ENCODE data around the gene ATP13A2. TPM values are rescaled to one million over a fixed set of nuclear protein-coding genes. Genes with fewer than 3 reads are reported as not detected.

Gene ATP13A2
- total and polyA plus RNA-seq, 2 donors, result 13.9 to 23.6 TPM

GRCh38 chr1:16986962-16987361 is 24.8 kb downstream of the ATP13A2 start:
- no peak overlapping the region for H3K27ac ChIP-seq (ENCODE audit: low read depth)
- DNase-seq (ENCODE audit: extremely low spot score), result no peak
- peaks cover 4% of the 10 kb centered on the region for H3K36me3 ChIP-seq (ENCODE audit: insufficient read depth)
- WGBS, result 77% methylated on average over 16 of the region's 16 CpGs
- no peak overlapping the region for H3K4me3 ChIP-seq (ENCODE audit: low read depth, low read length)
- H3K4me1 ChIP-seq (ENCODE audit: insufficient read depth), result no peaks in the 10 kb centered on the region

DNA sequence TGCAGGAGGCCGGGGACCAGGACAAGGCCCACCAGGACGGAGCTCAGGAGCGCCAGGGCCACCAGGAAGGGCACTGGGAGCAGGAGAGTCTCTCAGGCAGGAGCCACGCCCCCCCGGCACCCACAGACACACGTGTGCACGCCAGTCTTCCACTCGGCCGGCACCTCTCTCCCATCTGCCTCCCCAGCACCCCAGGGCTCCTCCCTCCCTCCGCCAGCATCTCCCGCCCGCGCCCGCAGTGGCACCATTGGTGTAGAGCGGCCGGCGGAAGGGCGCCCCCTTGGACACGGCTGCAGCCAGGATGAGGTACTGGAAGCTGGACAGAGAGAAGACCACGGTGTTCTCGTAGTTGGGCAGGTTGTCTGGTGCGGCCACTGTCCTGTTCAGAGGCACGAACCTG is 25.2 kb downstream of the ATP13A2 start:
- peaks cover 4% of the 10 kb centered on the region for H3K36me3 ChIP-seq (ENCODE audit: insufficient read depth)
- no peak overlapping the region for H3K27ac ChIP-seq (ENCODE audit: low read depth)
- no peaks in the 10 kb centered on the region for H3K4me1 ChIP-seq (ENCODE audit: insufficient read depth)
- no peak overlapping the region for H3K4me3 ChIP-seq (ENCODE audit: low read depth, low read length)
- no peak for DNase-seq (ENCODE audit: extremely low spot score)
- 89% methylated on average over 23 of the region's 23 CpGs for WGBS

DNA sequence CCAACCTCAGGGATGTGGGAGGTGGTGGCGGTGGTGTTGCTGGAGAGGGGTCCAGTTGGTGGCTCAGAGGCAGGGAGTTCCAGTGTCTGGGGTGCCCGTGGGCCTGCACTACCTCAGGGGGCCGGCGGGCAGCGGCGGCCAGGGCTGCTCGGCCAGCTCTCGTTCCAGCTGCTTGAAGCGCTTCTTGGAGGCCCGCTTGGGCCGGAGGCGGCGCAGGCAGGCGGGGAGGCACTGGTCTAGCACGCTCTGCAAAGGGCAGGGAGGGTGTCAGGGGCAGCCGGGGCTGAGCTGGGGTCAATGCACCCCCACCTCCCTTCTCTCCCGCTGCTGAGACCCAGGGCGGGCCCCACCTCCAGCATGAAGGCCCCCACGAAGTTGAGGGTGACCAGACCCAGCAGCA is 25.6 kb downstream of the ATP13A2 start:
- H3K36me3 ChIP-seq (ENCODE audit: insufficient read depth), result peaks cover 4% of the 10 kb centered on the region
- H3K4me1 ChIP-seq (ENCODE audit: insufficient read depth), result no peaks in the 10 kb centered on the region
- no peak overlapping the region for H3K4me3 ChIP-seq (ENCODE audit: low read depth, low read length)
- no peak overlapping the region for H3K27ac ChIP-seq (ENCODE audit: low read depth)
- WGBS, result 91% methylated on average over 19 of the region's 19 CpGs
- DNase-seq (ENCODE audit: extremely low spot score), result no peak

- no peak overlapping the region for H3K4me3 ChIP-seq (ENCODE audit: low read depth, low read length)
- no peak overlapping the region for H3K27ac ChIP-seq (ENCODE audit: low read depth)
- 16% methylated on average over 7 of the region's 7 CpGs for WGBS
- DNase-seq (ENCODE audit: extremely low spot score), result peak; percentile 63
- H3K4me1 ChIP-seq (ENCODE audit: insufficient read depth), result no peaks in the 10 kb centered on the region
- H3K36me3 ChIP-seq (ENCODE audit: insufficient read depth), result no peaks in the 10 kb centered on the region
Observed at GRCh38 chr1:16984717-16985116, 27.0 kb downstream of the ATP13A2 start.

DNA sequence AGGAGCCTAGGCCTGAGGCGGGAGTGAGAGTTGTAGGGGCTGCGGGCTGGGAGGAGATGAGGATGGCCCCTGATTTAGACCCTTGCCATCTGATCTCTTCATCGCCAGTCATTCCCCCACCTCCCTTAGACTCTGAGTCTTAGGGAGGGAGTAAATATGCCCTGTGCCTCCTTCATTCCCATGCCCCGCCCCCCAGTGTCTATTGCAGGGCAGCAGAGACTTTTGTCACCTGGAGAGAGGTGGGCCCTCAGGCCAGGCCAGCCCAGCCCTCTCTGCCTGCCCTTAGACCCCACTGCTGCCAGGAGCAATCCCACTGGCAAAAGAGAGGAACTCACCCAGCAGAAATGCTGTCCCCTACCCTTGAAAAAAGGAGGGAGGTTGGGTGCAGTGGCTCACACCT is 28.1 kb downstream of the ATP13A2 start:
- no peaks in the 10 kb centered on the region for H3K36me3 ChIP-seq (ENCODE audit: insufficient read depth)
- no peak overlapping the region for H3K27ac ChIP-seq (ENCODE audit: low read depth)
- no peaks in the 10 kb centered on the region for H3K4me1 ChIP-seq (ENCODE audit: insufficient read depth)
- DNase-seq (ENCODE audit: extremely low spot score), result no peak
- WGBS, result 97% methylated on average over 4 of the region's 4 CpGs
- H3K4me3 ChIP-seq (ENCODE audit: low read depth, low read length), result no peak overlapping the region

- H3K36me3 ChIP-seq (ENCODE audit: insufficient read depth), result no peaks in the 10 kb centered on the region
- no peak overlapping the region for H3K4me3 ChIP-seq (ENCODE audit: low read depth, low read length)
- WGBS, result 88% methylated on average over 11 of the region's 11 CpGs
Observed at GRCh38 chr1:16982902-16983301, 28.8 kb downstream of the ATP13A2 start.

DNA sequence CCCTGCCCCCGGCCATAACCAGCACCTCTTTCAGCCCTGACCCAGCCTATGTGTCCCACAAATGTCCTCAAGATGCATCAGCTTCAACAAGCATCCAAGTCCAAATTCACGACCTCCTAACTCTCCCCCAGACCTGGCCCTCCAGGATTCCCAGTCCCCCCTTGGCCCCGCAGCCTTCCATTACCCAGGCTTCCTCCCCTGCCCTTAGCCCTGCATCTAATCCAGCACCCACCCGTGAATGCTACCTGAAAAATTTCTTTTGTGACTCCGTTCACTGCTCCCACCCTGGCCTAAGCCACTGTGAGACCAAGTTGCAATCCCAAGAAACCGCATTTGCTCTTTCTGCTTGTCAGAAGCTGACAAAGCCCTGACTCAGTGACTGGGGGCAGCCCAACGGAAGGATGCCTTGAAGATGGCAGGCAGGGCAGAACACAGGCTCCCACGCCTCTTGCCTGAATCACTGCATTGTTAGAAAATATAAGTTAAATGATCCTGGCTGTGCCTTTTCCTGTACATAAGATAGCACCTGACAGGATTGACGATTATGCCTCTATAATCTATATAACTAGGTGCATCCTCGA is 30.4 kb downstream of the ATP13A2 start:
- WGBS, result 92% methylated on average over 10 of the region's 10 CpGs
- H3K27ac ChIP-seq (ENCODE audit: low read depth), result no peak overlapping the region
- no peaks in the 10 kb centered on the region for H3K36me3 ChIP-seq (ENCODE audit: insufficient read depth)
- no peak for DNase-seq (ENCODE audit: extremely low spot score)
- no peaks in the 10 kb centered on the region for H3K4me1 ChIP-seq (ENCODE audit: insufficient read depth)
- no peak overlapping the region for H3K4me3 ChIP-seq (ENCODE audit: low read depth, low read length)

More at GRCh38 chr1:16982902-16983301, 28.8 kb downstream of the ATP13A2 start:
- Histone ChIP-seq H3K4me1 (ENCODE audit: insufficient read depth) (no peaks in the 10 kb centered on the region), H3K27ac (ENCODE audit: low read depth) (no peak overlapping the region)
- no peak for DNase-seq (ENCODE audit: extremely low spot score)

GRCh38 chr1:16980473-16981268 is 31.1 kb downstream of the ATP13A2 start, which contains the start of gene MFAP2:
Gene MFAP2, minus strand, starts transcription at chr1:16980620. Its CDS starts 2,347 bp downstream, at chr1:16978273.
- peak within 1 kb of the TSS; percentile 49 for H3K4me3 ChIP-seq (ENCODE audit: low read depth, low read length)
- no peaks in the 10 kb centered on the region for H3K4me1 ChIP-seq (ENCODE audit: insufficient read depth)
- H3K36me3 ChIP-seq (ENCODE audit: insufficient read depth), result no peaks in the 10 kb centered on the region
- H3K27ac ChIP-seq (ENCODE audit: low read depth), result peak within 1 kb of the TSS; percentile 11
- no peak for DNase-seq (ENCODE audit: extremely low spot score)
- 9% methylated on average over 53 of the region's 53 CpGs for WGBS

DNA sequence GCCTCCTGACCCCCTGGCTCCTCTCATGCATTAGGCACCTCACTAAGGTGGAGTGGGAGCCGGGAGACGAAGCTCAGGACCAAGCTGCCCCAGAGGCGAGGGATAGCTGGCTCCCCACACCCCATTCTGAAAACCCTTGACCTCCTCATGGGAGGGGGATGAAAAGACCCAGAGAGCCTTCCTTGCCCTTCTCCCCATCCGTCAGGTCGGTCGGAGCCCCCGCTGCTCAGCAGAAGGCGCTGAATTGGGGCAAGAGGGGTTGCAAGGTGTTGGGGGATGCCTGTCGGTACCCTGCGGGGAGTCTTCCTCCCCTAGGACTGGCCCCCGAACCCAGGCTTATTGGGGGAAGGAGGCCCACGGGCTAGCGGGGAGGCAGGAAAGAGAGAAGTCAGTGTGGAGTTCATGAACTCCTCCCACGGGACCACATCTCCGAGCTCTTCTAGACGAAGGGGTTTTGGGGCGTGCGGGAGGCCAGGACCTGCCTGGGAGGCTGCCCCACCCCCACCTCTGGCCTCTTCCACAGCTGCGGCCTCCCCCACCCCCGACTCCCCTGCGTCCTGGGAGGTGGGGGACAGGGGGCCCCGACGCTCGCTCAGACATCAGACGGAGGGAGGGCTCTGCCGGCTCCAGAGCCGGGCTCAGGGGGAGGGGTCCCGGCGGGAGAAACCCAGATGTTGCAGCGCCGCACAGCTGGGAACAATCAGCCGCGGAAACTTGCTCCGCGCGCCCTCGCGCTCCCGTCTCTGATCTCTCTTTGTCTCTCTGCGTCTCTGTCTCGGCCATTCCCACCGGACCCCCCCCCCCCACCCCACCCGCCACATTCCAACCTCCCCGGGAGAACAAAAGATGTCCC is 32.0 kb downstream of the ATP13A2 start:
- peak; percentile 29 for DNase-seq (ENCODE audit: extremely low spot score)
- WGBS, result 17% methylated on average over 44 of the region's 44 CpGs
- Histone ChIP-seq H3K4me3 (ENCODE audit: low read depth, low read length) (peak overlapping the region; percentile 49), H3K36me3 (ENCODE audit: insufficient read depth) (no peaks in the 10 kb centered on the region), H3K4me1 (ENCODE audit: insufficient read depth) (no peaks in the 10 kb centered on the region), H3K27ac (ENCODE audit: low read depth) (peak overlapping the region; percentile 11)

GRCh38 chr1:16978567-16979474 is 32.9 kb downstream of the ATP13A2 start:
- H3K4me1 ChIP-seq (ENCODE audit: insufficient read depth), result no peaks in the 10 kb centered on the region
- peak overlapping the region; percentile 48 for H3K27ac ChIP-seq (ENCODE audit: low read depth)
- WGBS, result 51% methylated on average over 20 of the region's 20 CpGs
- H3K36me3 ChIP-seq (ENCODE audit: insufficient read depth), result no peaks in the 10 kb centered on the region
- H3K4me3 ChIP-seq (ENCODE audit: low read depth, low read length), result no peak overlapping the region
- DNase-seq (ENCODE audit: extremely low spot score), result no peak

DNA sequence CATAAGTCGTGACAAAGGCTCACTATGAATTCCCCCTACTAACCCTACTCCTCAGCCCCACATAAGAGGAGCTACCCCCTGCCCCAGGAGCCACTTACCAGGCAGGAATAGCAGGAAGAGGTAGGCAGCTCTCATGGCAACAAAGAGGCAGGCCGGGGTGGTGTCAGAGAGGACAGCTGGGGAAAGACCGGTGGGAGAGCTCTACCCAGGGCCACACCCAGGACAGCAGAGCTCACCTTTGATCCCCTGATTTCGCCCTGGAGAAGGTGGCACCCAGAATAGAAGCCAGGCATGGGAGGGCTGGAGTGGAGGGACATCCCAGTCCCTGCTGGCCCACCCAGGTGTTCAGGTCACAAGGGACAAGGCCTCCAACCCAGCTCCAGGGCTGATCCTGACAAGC is 33.6 kb downstream of the ATP13A2 start:
- no peaks in the 10 kb centered on the region for H3K4me1 ChIP-seq (ENCODE audit: insufficient read depth)
- 87% methylated on average over 4 of the region's 4 CpGs for WGBS
- no peak overlapping the region for H3K4me3 ChIP-seq (ENCODE audit: low read depth, low read length)
- no peaks in the 10 kb centered on the region for H3K36me3 ChIP-seq (ENCODE audit: insufficient read depth)
- H3K27ac ChIP-seq (ENCODE audit: low read depth), result no peak overlapping the region
- no peak for DNase-seq (ENCODE audit: extremely low spot score)

- no peak overlapping the region for H3K27ac ChIP-seq (ENCODE audit: low read depth)
- WGBS, result 92% methylated on average over 5 of the region's 5 CpGs
- H3K4me1 ChIP-seq (ENCODE audit: insufficient read depth), result no peaks in the 10 kb centered on the region
Observed at GRCh38 chr1:16977377-16977776, 34.4 kb downstream of the ATP13A2 start.

DNA sequence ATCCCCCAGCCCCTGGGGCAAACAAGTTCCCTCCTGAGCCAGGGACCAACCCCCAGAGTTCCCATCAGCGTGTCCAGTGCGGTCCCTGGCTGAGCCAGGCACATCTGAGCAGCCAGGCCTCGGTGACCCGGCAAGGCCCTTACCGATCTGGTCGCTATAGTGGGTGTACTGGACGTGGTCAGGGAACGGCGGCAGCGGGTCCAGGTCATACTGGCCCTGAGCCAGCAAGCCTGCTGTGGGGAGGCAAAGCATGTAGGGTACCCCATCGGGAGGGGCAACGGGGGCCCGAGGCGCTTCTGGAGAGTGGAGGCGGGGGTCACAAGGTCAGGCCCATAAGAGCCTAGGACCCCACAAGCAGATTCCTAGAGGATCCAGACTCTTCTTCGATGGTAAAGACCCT is 34.8 kb downstream of the ATP13A2 start:
- WGBS, result 86% methylated on average over 16 of the region's 16 CpGs
- no peaks in the 10 kb centered on the region for H3K36me3 ChIP-seq (ENCODE audit: insufficient read depth)
- no peaks in the 10 kb centered on the region for H3K4me1 ChIP-seq (ENCODE audit: insufficient read depth)
- H3K27ac ChIP-seq (ENCODE audit: low read depth), result no peak overlapping the region
- DNase-seq (ENCODE audit: extremely low spot score), result no peak
- H3K4me3 ChIP-seq (ENCODE audit: low read depth, low read length), result no peak overlapping the region

More at GRCh38 chr1:16977377-16977776, 34.4 kb downstream of the ATP13A2 start:
- Histone ChIP-seq H3K36me3 (ENCODE audit: insufficient read depth) (no peaks in the 10 kb centered on the region), H3K4me3 (ENCODE audit: low read depth, low read length) (no peak overlapping the region)
- DNase-seq (ENCODE audit: extremely low spot score), result no peak

Data from urinary bladder (tissue), 4 donors.